GM12891 (cell line): Measurements from ENCODE around the gene KIF23.
A peak's percentile ranks its signal among the peaks of the same experiment; 100 is the strongest.

Source experiments
- DNase-seq: peaks from one replicate; pipeline ENCODE4 v3.0.0; 2011; ENCODE audit warnings: low spot score; ENCODE audit not compliant: insufficient read length
- FAIRE-seq: peaks from 2 replicates; lab custom pipeline; 2011; peaks lifted over from hg19 to GRCh38; lab: Jason Lieb, UNC
- PAX5 ChIP-seq: IDR thresholded peaks from 2 replicates; pipeline ENCODE4 v1.6.1; 2011; ENCODE audit warnings: low read length, moderate library complexity, mild to moderate bottlenecking; ENCODE audit not compliant: insufficient read depth, severe bottlenecking
- POLR2A ChIP-seq: IDR thresholded peaks from 2 replicates; pipeline ENCODE4 v1.6.1; 2011; ENCODE audit warnings: low read depth, low read length, control low read depth
- POLR2AphosphoS5 ChIP-seq: IDR thresholded peaks from 2 replicates; pipeline ENCODE4 v1.6.1; 2011; ENCODE audit warnings: low read depth, low read length, control low read depth
- POU2F2 ChIP-seq: IDR thresholded peaks from 2 replicates; pipeline ENCODE4 v1.6.1; 2011; ENCODE audit warnings: low read depth, mild to moderate bottlenecking, control low read depth, low read length, moderate library complexity
- SPI1 ChIP-seq: IDR thresholded peaks from 2 replicates; pipeline ENCODE4 v1.6.1; 2011; ENCODE audit warnings: low read depth, low read length, control low read depth
- TAF1 ChIP-seq: IDR thresholded peaks from 2 replicates; pipeline ENCODE4 v1.6.1; 2011; ENCODE audit warnings: low read depth, low read length, control low read depth

KIF23 gene

GRCh38 chr15:69384626-69385598 is 29.2 kb upstream of the KIF23 start:
- TF ChIP-seq POLR2AphosphoS5 (no peak), PAX5 (no peak), SPI1 (no peak), POU2F2 (no peak), TAF1 (no peak), POLR2A (no peak)
- no peak for DNase-seq
- no peak for FAIRE-seq

DNA sequence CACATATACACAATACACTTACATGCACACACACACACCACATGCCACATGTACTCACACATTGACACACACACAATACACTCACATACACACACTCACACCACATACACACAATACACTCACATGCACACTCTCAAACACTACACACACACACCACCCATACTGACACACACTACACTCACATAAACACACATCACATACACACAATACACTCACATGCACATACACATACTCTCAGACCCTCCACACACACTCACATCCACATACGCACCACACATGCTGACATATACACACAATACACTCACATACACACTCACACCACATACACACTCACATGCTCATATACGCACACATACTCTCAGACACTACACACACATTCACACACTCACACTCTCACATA is 28.3 kb upstream of the KIF23 start:
- FAIRE-seq = peak; percentile 72
- TF ChIP-seq TAF1 (no peak), POLR2A (no peak), PAX5 (no peak), POU2F2 (no peak), POLR2AphosphoS5 (no peak), SPI1 (no peak)
- no peak for DNase-seq

- no peak for DNase-seq
- no peak for FAIRE-seq
- no peak for TF ChIP-seq POLR2AphosphoS5
- no peak for TF ChIP-seq POLR2A
- TF ChIP-seq PAX5 = no peak
- no peak for TF ChIP-seq POU2F2
- TF ChIP-seq TAF1 = no peak
- TF ChIP-seq SPI1 = no peak
These were observed 27.9 kb upstream of the KIF23 start for GRCh38 chr15:69386284-69386683.

DNA sequence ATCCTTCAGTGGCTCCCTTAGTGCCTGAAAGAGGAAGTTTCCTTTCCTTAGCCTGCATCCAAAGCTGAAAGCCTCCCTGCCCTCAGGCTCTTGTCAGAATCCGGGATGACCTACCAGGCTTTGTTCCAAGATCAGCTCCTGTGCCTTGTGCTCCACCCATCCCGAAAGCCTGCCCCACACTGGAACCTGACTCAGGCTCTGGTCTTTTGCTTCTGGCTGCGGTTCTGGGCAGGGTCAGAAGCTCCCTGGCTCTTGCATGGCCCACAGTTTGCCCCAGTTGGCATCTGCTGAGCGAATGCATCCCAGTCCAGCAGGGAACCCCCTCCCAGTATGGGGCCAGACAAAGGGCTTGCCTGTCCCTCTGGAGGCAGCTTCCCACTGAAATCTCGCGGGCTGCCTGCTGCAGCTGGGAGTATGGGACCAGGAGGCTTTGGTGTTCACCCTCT is 25.9 kb upstream of the KIF23 start:
- no peak for DNase-seq
- TF ChIP-seq SPI1 (no peak), POLR2AphosphoS5 (no peak), POLR2A (no peak), POU2F2 (no peak), PAX5 (no peak), TAF1 (no peak)
- FAIRE-seq = no peak

DNA sequence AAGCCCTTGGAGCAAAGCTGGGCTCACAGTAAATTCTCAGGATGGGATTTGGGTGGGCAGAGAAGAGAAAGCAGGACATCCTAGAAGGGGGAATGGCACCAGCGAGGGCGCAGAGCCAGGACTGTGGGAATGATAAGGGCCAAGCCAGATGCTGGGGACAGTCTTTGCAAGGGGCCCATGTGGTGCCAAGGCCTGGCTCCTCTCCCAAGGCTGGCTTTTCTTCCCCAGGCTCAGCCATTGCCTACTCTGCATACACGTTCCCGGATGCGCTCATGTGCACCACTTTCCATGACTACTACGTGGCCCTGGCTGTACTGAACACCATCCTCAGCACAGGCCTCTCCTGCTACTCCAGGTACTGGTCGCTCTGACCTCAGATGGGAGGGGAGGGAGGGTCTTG is 24.7 kb upstream of the KIF23 start:
- TF ChIP-seq POLR2A (no peak), TAF1 (no peak), PAX5 (no peak), POU2F2 (no peak), SPI1 (no peak)
- FAIRE-seq = no peak
- DNase-seq = no peak

- DNase-seq = no peak
- no peak for TF ChIP-seq SPI1
- TF ChIP-seq POLR2A = no peak
- TF ChIP-seq TAF1 = no peak
- no peak for TF ChIP-seq POLR2AphosphoS5
- TF ChIP-seq POU2F2 = no peak
- TF ChIP-seq PAX5 = no peak
- no peak for FAIRE-seq
These were observed 23.6 kb upstream of the KIF23 start for GRCh38 chr15:69390575-69390974.

DNA sequence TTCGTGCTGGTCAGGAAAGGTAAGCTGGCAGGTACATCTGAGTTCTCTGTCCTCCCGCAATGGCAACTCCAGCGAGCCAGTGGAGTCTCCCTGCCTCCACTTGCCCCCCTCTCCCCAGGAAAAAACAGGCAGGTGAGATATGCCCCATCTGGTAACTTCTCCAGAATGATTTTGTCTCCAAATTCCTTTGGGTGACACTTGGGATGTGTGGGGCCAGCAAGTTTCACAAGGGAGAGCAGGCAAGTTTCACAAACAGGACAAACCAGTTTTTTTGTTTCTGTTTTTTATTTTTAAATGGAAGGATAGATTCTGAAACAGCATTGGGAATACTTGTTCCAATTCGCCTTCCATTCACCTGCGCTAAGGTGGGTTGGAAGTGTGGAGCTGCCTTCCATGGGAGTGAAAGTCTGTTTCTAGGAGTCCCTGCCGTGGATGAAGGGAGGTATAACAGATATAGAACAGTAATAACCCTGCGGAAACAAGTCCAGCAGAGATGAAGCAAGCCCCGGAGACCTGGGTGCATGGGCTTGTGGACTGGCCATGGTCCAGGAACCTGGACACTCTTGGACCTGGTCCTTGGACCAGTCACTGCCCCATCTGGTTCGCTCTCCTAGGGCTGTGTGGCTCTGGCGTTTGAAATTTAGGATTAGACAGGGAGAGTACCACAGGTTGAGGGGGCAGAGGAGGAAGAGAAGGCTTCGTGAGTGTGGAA is 22.9 kb upstream of the KIF23 start:
- FAIRE-seq (no peak), DNase-seq (no peak)
- no peak for TF ChIP-seq SPI1
- no peak for TF ChIP-seq TAF1
- no peak for TF ChIP-seq PAX5
- no peak for TF ChIP-seq POLR2AphosphoS5
- TF ChIP-seq POLR2A = no peak
- TF ChIP-seq POU2F2 = no peak

DNA sequence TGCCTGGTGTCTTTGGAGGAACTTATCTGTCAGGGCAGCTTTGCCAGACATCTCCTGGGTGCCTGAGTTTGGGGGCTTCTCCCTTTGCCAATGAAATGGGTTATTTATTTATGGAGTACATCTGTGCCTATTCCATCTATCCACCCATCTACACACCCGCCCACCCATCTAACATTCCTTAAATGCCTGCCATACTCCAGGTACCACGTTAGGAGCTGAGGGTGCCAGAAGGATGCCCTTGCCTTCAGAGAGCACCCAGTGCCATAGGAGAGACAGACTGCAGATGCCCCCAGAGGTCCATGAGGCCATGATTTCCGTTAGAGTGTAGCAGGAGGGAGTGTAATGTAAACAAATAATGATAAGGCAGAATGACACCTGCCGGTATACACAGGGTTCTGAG is 21.8 kb upstream of the KIF23 start:
- no peak for FAIRE-seq

GRCh38 chr15:69393831-69394491 is 20.2 kb upstream of the KIF23 start:
- TF ChIP-seq SPI1 (no peak), POLR2AphosphoS5 (no peak), TAF1 (no peak), PAX5 (no peak), POU2F2 (no peak), POLR2A (no peak)
- FAIRE-seq = no peak
- no peak for DNase-seq

More for the DNA sequence above, 21.8 kb upstream of the KIF23 start:
- TF ChIP-seq POLR2A (no peak), POU2F2 (no peak), PAX5 (no peak), POLR2AphosphoS5 (no peak), SPI1 (no peak), TAF1 (no peak)
- no peak for DNase-seq
